ENCODE results near the gene RAB6B.

Gene RAB6B

DNA sequence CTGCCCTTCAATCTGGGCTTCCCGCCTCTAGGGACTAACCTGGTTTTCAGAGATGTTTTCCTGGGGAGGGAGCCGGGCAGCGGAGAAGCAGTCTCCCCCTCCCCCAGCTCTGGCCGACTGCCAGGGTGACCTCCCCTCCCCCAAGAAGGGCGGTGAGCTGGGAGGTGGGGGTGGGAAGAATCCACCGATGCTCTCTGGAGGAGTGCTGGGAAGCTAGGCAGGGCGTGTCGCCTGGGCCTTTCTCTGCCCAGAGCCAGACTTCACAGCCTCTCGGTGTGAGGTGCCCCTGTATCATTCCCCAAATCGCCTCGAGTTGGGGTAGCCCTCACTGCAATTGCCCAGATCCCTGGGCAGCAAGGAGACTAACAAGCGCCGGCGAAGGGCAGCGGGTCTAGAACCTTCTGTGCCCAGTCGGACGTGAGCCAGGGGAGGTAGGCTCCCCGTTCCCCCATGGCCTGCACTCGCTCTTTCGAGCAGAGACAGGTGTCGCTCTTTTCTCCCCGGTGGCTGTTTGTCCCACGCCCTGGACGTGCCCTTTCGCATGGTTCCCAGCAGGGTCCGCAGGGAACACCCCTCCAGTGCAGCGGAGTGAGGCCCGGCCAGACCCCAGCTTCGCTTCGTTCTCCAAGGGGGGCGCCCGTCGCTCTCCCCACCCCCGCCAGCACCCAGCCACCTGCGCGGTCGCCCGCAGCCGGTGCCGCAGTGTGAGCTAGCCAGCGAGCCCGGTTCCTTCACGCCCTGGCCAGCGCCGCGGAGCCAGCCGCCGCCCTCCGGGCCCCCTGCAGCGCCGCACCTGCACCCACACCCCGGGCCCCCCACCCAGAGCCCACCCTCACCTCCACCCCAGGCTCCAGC lies 1.1 kb downstream of the RAB6B start:
- no peak for DNase-seq (ENCODE audit: low read depth, low spot score)

DNA sequence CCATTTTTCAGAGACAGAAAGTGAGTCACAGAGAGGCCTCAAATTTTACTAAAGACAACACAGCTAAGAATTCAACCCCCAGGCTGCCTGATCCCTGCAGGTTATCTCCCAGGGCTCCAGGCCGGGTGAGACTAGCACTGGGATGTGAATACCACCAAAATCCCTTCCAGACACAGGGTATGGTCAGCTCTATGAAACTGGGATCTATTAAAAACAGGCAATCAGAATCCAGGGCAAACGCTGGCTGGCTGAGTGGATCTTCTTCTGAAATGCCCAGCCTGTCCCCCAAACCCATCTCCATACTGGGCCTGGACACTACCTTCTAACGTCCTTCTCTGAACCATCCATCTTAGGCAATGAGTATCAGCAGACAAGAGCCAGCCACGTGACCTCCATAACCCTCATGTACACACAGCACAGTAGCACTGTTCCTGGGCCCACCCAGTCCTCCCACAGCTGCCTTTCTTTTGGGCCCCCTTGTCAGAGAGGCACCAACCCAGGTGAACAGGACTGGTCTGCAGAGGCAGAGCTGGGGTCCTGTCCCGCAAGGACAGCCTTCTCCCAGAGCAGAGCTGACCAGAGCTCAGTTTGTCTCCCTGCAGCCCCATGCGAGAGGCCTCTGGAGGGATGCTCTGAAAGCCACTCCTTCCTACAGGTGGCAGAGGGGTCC lies 1.9 kb downstream of the RAB6B start:
- no peak for DNase-seq (ENCODE audit: low read depth, low spot score)

DNA sequence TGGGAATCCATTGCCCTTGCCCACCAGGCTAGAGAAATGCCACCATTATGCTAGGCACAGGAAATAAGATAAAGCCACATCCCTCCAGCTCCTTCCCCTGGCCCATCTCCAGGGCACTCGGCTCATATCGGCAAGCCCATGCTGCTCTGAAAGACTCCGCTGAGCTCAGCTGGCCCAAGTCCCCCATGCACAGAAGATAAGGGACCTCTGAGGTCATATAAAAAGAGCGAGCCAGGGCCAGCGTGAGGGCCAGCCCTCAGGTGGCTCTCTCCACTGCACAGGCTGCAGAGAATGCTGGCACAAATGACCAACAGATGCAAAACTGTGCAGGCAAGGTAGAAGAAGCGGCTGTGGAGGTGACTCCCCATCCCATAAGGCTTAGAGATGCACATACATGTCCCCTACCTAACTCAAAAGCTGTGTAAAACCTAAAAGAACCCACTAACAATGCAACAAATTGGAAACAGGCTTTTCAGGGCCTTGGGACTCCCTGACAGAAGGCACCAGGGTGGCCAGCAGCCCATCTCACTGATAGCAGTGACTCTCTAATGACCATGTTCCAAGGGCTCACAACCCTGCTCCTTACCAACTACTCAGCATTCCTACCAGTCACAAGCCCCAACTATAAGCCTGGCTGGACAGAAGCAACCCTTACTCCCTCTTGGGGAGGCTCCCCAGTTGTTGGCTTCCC lies 3.0 kb downstream of the RAB6B start:
- no peak for DNase-seq (ENCODE audit: low read depth, low spot score)

- DNase-seq (ENCODE audit: low read depth, low spot score): no peak
Measured at GRCh38 chr3:133891662-133892378, 3.9 kb downstream of the RAB6B start.

DNA sequence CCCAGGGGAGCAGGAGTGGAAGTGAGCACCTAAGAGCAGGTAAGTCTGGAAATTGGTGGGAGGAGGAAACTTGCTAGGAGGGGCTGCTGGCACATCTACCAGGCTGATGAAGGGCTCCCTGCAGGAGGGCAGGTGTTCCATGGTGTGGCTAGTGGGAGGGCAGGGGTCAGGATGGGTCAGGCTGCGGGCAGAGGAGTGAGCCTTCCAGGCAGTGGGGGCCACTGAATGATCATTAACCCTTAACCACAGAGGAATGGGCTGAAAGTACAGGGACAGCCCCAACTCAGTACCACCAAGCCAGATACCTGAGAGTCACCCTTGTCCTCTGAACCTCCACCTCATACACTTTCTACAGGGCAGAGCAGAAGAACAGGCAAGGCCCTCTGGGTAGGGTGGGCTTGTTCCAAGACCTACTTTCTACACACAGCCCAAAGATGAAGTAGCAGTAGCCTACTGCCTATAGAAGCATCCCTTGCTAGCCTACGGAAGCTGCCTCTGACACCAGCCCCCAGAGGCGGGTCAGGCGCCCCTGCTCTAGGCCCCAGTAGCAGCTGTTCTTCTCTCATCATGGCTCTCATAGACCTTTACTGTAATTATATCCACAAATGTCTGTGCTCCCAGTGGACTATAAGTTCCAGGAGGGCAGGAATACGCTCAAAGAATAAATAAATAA lies 4.6 kb downstream of the RAB6B start:
- no peak for DNase-seq (ENCODE audit: low read depth, low spot score)

DNA sequence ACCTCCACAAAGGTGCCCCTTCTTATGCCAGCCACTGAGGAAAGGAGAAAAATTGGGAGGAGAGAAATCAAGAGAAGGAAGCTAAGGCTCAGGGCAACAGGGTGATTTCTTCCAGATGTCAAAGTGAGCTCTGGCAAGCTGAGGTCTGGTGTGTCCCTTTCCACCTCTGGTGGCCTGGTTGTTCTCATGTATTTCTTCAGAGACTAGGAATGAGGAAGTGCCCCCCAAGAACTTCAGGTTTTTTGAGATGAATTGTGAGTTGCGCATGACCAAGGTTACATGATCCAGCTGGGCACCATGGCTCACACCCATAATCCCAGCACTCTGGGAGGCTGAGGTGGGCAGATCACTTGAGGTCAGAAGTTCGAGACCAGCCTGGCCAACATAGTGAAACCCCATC lies 5.6 kb downstream of the RAB6B start:
- no peak for DNase-seq (ENCODE audit: low read depth, low spot score)

DNA sequence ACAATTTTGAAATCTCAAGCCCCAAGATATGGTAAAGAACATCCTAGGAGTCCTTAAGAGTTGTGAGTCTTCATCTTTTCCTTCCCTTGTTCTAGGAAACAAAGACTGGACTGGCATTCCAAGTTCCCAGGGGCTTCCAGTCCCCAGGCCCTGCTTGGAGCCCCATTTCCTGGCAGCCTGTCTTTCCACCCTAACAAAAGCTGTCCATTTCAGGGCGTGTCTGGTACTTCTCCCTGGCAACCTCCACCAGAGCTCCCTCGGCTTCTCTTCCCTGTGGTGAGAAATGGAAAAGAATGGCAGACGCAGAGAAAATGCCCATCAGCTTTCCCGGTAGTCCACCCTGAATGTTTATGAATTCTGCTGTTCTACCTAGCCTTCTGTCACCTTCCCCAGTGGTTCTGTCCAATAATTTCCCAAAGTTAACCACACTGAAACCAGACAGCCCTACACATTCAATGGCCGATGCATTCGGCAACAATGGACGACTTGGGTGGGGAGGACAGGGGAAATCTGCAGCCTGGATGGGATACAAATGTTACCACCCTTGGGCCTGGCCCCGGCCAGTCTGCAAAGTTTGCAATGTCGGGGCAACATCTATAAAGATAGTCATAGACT lies 6.8 kb downstream of the RAB6B start:
- DNase-seq (ENCODE audit: low read depth, low spot score): no peak

DNA sequence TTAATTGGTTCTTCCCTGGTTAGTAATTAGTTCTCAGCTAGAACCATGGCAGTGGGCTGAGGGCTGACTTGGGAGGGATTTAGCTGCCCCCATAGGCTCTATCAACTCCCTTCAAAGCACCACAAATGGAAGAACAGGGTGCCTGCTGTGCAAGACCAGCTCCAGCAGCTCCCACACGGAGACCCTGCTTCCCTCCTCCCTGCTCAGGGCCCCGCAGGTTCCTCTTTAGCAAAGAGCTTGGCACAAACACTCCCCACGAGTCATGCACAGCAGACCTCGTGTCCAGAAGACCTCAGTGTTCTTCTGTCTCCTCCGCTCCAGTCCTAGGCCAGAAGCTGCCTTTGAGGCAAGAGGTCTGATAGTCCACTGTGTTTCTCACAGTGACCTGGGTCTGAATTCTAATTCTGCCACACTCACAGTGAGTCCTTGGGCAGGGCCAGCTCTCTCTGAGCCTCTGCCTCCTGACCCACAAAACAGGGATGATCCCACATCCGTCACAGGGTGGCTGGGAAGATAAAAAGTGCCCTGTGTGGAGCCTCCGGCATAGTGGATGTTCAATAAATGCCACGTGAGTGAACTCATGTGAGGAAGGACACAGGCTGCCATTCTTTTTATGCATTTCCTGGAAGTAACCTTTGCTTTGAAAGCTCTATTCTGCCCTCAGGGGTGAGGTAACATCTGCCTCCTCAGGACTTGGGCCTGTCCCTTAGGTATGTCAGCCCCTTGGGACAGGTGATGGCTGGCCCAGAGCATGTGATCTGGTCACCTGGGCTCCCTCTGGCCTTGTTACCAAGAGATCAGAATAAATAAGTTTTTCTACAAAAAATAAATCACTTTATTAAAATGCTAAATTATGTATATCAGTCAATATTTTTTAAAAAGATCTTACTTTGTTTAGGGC lies 7.6 kb downstream of the RAB6B start:
- DNase-seq (ENCODE audit: low read depth, low spot score): no peak

- no peak for DNase-seq (ENCODE audit: low read depth, low spot score)
Measured at GRCh38 chr3:133887074-133887802, 8.4 kb downstream of the RAB6B start.

- no peak for DNase-seq (ENCODE audit: low read depth, low spot score)
Measured at GRCh38 chr3:133886031-133886722, 9.5 kb downstream of the RAB6B start.

GRCh38 chr3:133884887-133885711 lies 10.6 kb downstream of the RAB6B start:
- no peak for DNase-seq (ENCODE audit: low read depth, low spot score)

DNA sequence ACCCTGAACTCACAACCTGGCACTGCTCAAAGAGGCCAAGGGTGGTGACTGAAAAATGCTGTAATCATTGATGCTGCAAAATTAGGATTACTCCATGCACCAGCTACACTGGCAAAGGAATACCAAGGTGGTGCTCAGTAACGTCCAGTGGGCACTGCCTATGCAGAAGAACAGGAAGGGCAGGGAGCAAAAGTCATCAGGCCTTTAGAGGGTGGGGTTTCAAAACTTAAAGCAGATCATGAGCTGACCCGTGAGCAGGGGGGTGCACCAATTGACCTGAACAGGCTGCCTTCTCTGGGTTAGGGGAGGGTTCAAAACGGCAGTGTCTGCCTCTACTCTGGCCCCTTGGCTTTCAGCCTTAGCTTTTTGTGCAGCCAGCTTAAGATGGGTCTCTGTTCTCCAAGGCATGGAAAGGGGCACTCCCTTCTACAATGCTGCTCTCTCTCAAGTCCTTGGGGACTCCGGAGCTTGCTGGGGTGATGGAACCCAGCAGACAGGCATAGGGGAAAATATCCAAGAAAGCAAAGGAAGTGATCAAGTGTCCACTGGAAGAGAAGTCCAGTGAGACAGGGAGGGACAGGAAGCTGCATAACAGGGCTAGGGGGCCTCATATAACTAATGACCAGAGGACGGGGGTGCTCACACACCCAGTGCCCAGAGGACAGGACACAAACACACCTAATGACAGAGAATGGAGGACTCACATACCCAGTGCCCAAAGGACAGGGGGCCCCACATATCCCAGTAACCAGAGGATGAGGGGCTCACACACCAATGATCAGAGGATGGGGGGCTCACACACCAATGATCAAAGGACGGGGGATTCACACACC lies 11.4 kb downstream of the RAB6B start:
- DNase-seq (ENCODE audit: low read depth, low spot score): no peak

DNA sequence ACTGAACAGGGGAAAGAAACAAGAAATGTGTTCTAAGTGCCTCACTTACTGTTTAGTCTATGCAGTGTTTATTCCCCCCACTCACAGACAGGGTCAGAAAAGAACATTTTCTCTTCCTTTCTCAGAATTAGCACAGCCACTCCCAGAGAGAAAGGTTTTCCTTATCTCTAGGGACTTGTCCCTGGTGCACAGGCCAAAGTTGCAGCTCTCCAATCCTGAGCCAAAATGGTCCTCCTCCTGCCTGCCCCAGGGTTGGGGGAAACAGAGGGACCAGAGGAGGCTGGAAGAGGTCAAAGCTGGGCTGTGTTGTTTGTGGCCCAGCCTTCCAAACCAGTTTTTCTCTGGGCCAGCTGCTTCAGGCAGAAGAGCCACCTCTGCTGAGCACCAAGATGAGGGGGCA lies 12.0 kb downstream of the RAB6B start:
- DNase-seq (ENCODE audit: low read depth, low spot score): no peak

DNA sequence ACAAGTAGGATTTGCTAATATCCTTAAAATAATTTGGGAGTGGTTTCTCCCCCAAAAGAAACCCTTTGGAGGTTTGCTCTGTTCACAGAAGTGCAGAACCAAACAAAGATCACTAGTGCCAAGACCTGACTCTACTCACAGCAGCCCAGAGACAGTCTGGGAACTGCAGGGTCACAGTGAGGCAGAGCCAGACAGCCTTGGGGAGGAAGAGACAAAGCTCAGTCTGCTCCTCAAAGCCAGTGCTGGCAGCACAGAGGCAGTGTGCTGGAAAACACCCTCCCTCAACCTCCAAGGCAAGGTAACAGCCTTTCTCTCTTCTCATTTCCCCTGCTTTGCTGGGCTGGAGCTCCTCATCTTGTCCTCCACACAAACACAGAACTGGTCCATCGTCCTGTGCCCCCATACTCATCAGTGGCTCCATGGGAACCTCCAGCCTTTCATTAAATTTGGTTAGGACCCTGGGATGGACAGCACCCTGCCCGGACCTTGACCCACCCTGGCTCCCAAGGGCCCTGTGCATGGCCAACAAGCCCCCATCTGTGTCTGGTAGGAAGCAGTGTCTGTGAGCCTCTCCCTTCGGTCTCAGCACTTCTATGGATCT lies 12.6 kb downstream of the RAB6B start:
- no peak for DNase-seq (ENCODE audit: low read depth, low spot score)

DNA sequence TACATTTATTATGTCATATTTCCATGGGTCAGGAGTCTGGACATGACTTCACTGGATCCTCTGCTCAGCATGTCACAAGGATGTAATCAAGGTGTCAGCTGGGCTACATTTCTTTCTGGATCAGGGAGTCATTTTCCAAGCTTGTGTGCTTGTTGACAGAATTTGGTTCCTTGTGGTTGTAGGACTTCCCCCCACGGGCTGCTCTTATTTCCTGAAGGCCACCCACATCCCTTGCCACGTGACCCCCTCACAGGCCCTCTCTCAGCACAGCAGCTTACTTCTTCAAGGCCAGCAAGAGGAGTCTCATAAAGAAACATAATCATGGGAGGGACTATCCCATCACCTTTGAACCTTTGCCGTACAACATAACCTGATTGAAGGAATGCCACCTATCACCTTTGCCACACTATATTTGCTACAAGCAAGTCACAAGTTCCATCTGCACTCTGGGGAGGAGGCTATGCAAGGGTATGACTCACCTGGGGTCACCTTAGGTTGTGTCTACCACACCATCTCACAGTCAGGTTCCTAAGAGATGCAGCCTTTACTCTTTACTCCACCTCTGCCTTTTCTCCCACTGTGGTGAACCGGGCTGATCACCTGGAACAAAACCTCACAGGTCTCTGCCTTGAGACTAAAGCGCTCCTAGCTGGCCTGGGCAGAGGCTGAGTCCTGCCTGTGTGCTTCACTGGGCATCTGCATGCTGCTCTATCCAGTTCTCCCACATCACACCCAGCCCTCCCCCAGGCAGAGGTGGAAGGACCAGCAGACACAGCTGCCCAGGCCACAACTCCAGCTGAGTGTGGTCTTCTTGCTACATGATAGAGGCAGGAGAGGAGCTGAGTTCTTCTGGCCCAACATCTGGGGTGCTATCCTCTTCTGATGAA lies 13.5 kb downstream of the RAB6B start:
- DNase-seq (ENCODE audit: low read depth, low spot score): no peak
